Caco-2 (cell line): ENCODE measurements around the gene CLK4. TPM values are rescaled to one million over a fixed set of nuclear protein-coding genes. Genes with fewer than 3 reads are reported as not detected.

Experiments used
- BruUV-seq: library from RNA; stranded (reverse); fragments of 400-500 nt; replicated peaks from 2 replicates; lab custom pipeline; 2021; lab: Mats Ljungman, UMichigan
- CTCF ChIA-PET: fragments of 300-600 bp; sonication (Branson Sonifier 250); formaldehyde crosslinking; loops from one replicate; lab custom pipeline; 2022; ENCODE audit warnings: antibody characterized with exemption; lab: Charles Lee
- POLR2A ChIA-PET: fragments of 300-600 bp; sonication (Branson Sonifier 250); formaldehyde crosslinking; loops from one replicate; lab custom pipeline; 2022; ENCODE audit warnings: antibody characterized with exemption; lab: Charles Lee
- DNase-seq, 2 experiments: peaks; one replicate each; pipeline versions ENCODE4 v3.0.0 to v3.0.0-alpha.2; 2020 to 2022
- H3K27me3 ChIP-seq: replicated peaks from 2 replicates; pipeline ENCODE4 v1.6.0; 2011; ENCODE audit warnings: low read length; ENCODE audit not compliant: control insufficient read depth, insufficient read depth
- H3K36me3 ChIP-seq: 2 replicates; pipeline ENCODE4 v1.5.1; 2011; ENCODE audit warnings: low read length; ENCODE audit not compliant: control insufficient read depth, insufficient read depth
- H3K4me1 ChIP-seq: fragments of 250-450 bp; sonication (Bioruptor Pico); 2 replicates; pipeline ENCODE4 v1.5.1; 2020; ENCODE audit warnings: mild to moderate bottlenecking
- H3K4me3 ChIP-seq: 2 replicates; pipeline ENCODE4 v1.5.1; 2011; ENCODE audit warnings: low read depth, mild to moderate bottlenecking, control low read depth, low read length
- H3K9me3 ChIP-seq: fragments of 250-450 bp; sonication (Bioruptor Pico); 2 replicates; pipeline ENCODE4 v1.5.1; 2020; ENCODE audit warnings: mild to moderate bottlenecking, moderate library complexity
- H3K27ac Mint-ChIP-seq: one replicate; pipeline ENCODE4 v1.8.0; 2022; ENCODE audit warnings: mixed read lengths; ENCODE audit not compliant: unreplicated experiment
- H3K27me3 Mint-ChIP-seq: one replicate; pipeline ENCODE4 v1.8.0; 2022; ENCODE audit warnings: mixed read lengths; ENCODE audit not compliant: insufficient read depth, unreplicated experiment
- H3K36me3 Mint-ChIP-seq: one replicate; pipeline ENCODE4 v1.8.0; 2022; ENCODE audit warnings: mild to moderate bottlenecking, mixed read lengths; ENCODE audit not compliant: insufficient read depth, unreplicated experiment
- H3K4me1 Mint-ChIP-seq: one replicate; pipeline ENCODE4 v1.8.0; 2022; ENCODE audit warnings: low read depth, mixed read lengths; ENCODE audit not compliant: unreplicated experiment
- H3K4me3 Mint-ChIP-seq: one replicate; pipeline ENCODE4 v1.8.0; 2022; ENCODE audit warnings: mild to moderate bottlenecking, moderate library complexity, mixed read lengths; ENCODE audit not compliant: unreplicated experiment
- H3K9me3 Mint-ChIP-seq: one replicate; pipeline ENCODE4 v1.8.0; 2022; ENCODE audit warnings: mixed read lengths; ENCODE audit not compliant: unreplicated experiment
- intact Hi-C: fragments of 100-400 bp; cut with micrococcal nuclease; formaldehyde crosslinking; loops from one replicate; pipeline ENCODE4 v1.10.0; 2022; ENCODE audit not compliant: unreplicated experiment
- total RNA-seq: library from RNA; stranded (reverse); gene quantifications from 2 replicates; pipeline ENCODE4 v1.2.3, GENCODE V29; 2022
- TF ChIP-seq, protein P1 (sequence below), 2 experiments: fragments of 200-600 bp in 1 of 2; IDR thresholded peaks; 1 replicate in 1 of 2; 2 replicates in 1 of 2; pipeline versions ENCODE4 v1.5.1 to v1.8.0; 2011 to 2022; ENCODE audit warnings: antibody characterized with exemption in 1 of 2, control low read depth in 1 of 2, inconsistent platforms in 1 of 2, low read depth in 1 of 2, low read length in 1 of 2, mild to moderate bottlenecking in 1 of 2, moderate library complexity in 1 of 2; ENCODE audit not compliant: insufficient read depth in 1 of 2, severe bottlenecking in 1 of 2, unreplicated experiment in 1 of 2

The CLK4 gene
- total RNA-seq, 1 experiment from 2014 or later: 26.5 TPM

- Mint-ChIP-seq H3K27me3 (peaks cover 4% of the 10 kb centered on the region), H3K4me1 (no peaks in the 10 kb centered on the region), H3K4me3 (no peak overlapping the region), H3K36me3 (no peaks in the 10 kb centered on the region), H3K9me3 (peaks cover 22% of the 10 kb centered on the region), H3K27ac (no peak overlapping the region)
- no TSS peak for BruUV-seq
- Histone ChIP-seq H3K9me3 (peaks cover 9% of the 10 kb centered on the region; the same call in 1 of the 2 replicates), H3K4me1 (no peaks in the 10 kb centered on the region), H3K4me3 (no peak overlapping the region), H3K27me3 (no peaks in the 10 kb centered on the region), H3K36me3 (no peaks in the 10 kb centered on the region)
- DNase-seq: no peak
- TF ChIP-seq, protein P1, sequence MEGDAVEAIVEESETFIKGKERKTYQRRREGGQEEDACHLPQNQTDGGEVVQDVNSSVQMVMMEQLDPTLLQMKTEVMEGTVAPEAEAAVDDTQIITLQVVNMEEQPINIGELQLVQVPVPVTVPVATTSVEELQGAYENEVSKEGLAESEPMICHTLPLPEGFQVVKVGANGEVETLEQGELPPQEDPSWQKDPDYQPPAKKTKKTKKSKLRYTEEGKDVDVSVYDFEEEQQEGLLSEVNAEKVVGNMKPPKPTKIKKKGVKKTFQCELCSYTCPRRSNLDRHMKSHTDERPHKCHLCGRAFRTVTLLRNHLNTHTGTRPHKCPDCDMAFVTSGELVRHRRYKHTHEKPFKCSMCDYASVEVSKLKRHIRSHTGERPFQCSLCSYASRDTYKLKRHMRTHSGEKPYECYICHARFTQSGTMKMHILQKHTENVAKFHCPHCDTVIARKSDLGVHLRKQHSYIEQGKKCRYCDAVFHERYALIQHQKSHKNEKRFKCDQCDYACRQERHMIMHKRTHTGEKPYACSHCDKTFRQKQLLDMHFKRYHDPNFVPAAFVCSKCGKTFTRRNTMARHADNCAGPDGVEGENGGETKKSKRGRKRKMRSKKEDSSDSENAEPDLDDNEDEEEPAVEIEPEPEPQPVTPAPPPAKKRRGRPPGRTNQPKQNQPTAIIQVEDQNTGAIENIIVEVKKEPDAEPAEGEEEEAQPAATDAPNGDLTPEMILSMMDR (IDR thresholded peaks at IDR 0.05; ENCODE audit: insufficient read depth in 1 of 2, low read depth in 1 of 2, low read length in 1 of 2, severe bottlenecking in 1 of 2, unreplicated experiment in 1 of 2): no peak
- ChIA-PET CTCF (no interaction called here), POLR2A (no interaction called here)
- intact Hi-C loops: no loop called here
Measured at GRCh38 chr5:178569485-178569884, 57.4 kb downstream of the CLK4 start.

DNA sequence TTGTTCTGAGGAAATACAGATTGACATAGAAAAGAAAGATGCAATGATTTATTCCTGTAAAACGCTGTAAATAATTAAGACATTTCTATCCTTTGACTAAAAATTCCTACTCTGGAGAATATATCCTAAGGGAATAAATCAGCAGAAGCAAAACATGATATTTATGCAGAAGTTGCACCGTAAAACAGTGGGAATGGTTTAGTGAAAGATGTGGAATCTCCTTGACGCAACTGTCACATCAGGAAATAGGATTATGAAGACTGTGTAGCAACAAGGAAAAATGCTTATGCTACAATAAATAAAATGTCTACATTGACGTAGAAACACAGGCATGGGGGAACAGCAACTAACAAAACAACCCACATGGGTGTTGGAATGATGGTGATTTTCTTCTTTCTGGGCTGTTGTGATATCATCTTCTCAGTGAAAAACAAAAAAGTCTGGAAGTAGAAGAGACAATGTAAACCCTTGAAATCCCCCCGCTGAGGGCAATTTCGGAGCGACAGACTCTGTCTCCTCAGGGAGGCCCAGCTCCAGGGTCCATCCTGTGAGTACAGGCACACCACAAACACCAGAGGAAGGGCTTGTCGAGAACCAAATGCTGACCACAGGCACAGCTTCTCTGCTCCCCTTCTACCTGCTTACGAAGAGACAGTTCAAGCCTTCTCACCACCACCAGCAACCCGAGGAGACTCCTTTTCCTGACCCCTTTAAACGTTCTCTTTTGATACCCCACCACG lies 61.9 kb downstream of the CLK4 start:
- Histone ChIP-seq H3K9me3 (no peaks in the 10 kb centered on the region), H3K27me3 (no peaks in the 10 kb centered on the region), H3K4me3 (no peak overlapping the region), H3K36me3 (no peaks in the 10 kb centered on the region), H3K4me1 (no peaks in the 10 kb centered on the region)
- intact Hi-C loops: no loop called here
- TF ChIP-seq, protein P1 (IDR thresholded peaks at IDR 0.05; ENCODE audit: insufficient read depth in 1 of 2, low read depth in 1 of 2, low read length in 1 of 2, severe bottlenecking in 1 of 2, unreplicated experiment in 1 of 2): no peak
- ChIA-PET CTCF (no interaction called here), POLR2A (no interaction called here)
- no peaks in the 10 kb centered on the region for H3K9me3 Mint-ChIP-seq
- no peaks in the 10 kb centered on the region for H3K27me3 Mint-ChIP-seq
- DNase-seq: no peak
- no peaks in the 10 kb centered on the region for H3K4me1 Mint-ChIP-seq
- no TSS peak for BruUV-seq
- no peak overlapping the region for H3K27ac Mint-ChIP-seq
- no peak overlapping the region for H3K4me3 Mint-ChIP-seq
- H3K36me3 Mint-ChIP-seq: no peaks in the 10 kb centered on the region

GRCh38 chr5:178564397-178564796 lies 62.5 kb downstream of the CLK4 start:
- no TSS peak for BruUV-seq
- no peak overlapping the region for H3K4me3 ChIP-seq
- Mint-ChIP-seq H3K27me3 (no peaks in the 10 kb centered on the region), H3K9me3 (no peaks in the 10 kb centered on the region), H3K4me1 (no peaks in the 10 kb centered on the region), H3K4me3 (no peak overlapping the region), H3K36me3 (no peaks in the 10 kb centered on the region), H3K27ac (no peak overlapping the region)
- intact Hi-C loops: no loop called here
- no peaks in the 10 kb centered on the region for H3K9me3 ChIP-seq
- H3K4me1 ChIP-seq: no peaks in the 10 kb centered on the region
- ChIA-PET CTCF (no interaction called here), POLR2A (no interaction called here)
- H3K27me3 ChIP-seq: no peaks in the 10 kb centered on the region
- TF ChIP-seq, protein P1 (IDR thresholded peaks at IDR 0.05; ENCODE audit: insufficient read depth in 1 of 2, low read depth in 1 of 2, low read length in 1 of 2, severe bottlenecking in 1 of 2, unreplicated experiment in 1 of 2): no peak
- DNase-seq: no peak
- H3K36me3 ChIP-seq: no peaks in the 10 kb centered on the region
